Measurements from ENCODE around the gene PTS.

The PTS gene

DNA sequence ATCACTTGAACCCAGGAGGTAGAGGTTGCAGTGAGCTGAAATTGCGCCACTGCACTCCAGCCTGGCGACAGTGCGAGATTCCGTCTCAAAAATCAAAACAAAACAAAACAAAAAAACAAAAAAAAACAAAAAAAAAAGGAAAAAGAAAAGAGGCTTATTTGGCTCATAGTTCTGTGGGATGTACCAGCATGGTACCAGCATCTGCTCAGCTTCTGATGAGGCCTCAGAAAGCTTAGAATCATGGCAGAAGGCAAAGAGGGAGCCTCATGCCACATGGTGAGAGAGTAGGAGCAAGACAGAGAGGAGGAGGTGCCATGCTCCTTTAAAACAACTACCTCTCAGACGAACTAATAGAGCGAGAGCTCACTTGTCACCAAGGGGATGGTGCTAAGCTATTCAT, 10.6 kb upstream of the PTS start:
- Histone ChIP-seq H3K36me3 (replicated peaks) (no peaks in the 10 kb centered on the region), H3K27me3 (replicated peaks) (no peaks in the 10 kb centered on the region), H3K4me3 (ENCODE audit: low read depth, low read length) (no peak overlapping the region), H3K27ac (no peak overlapping the region)
- DNase-seq: no peak
- in situ Hi-C loops (cut with HindIII; ENCODE audit: low pct_ligation_motif_present, low sequenced_read_pairs): no loop called here
- TF ChIP-seq, protein P1, sequence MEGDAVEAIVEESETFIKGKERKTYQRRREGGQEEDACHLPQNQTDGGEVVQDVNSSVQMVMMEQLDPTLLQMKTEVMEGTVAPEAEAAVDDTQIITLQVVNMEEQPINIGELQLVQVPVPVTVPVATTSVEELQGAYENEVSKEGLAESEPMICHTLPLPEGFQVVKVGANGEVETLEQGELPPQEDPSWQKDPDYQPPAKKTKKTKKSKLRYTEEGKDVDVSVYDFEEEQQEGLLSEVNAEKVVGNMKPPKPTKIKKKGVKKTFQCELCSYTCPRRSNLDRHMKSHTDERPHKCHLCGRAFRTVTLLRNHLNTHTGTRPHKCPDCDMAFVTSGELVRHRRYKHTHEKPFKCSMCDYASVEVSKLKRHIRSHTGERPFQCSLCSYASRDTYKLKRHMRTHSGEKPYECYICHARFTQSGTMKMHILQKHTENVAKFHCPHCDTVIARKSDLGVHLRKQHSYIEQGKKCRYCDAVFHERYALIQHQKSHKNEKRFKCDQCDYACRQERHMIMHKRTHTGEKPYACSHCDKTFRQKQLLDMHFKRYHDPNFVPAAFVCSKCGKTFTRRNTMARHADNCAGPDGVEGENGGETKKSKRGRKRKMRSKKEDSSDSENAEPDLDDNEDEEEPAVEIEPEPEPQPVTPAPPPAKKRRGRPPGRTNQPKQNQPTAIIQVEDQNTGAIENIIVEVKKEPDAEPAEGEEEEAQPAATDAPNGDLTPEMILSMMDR (IDR thresholded peaks at IDR 0.05; ENCODE audit: low read depth, low read length, missing control alignments): no peak

DNA sequence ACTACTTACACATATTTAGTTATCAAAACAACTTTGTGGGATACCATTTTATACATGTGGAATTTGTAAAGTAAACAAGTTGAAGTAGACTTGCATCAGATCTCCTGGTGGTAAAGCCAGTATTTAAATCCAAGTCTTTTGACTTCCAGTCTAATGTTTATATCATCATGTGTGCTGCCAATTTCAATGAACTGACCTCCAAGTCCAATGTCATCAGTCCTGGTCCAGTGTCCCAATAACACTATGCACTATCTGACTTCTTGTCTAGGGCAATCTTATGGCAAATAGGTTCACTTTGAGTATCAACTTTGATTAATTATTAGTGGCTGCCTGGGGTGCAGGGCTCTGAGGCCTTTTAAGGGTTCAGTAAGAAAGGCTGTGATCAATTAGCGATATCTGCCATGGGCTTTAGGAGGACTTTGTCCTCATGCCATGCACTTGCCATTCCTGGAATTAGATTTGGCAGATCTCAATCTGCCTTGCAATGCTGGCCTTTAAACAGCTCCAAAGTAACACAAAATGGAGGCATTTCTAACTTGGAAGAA, 9.6 kb upstream of the PTS start:
- Histone ChIP-seq H3K4me3 (ENCODE audit: low read depth, low read length) (no peak overlapping the region), H3K27ac (no peak overlapping the region), H3K36me3 (replicated peaks) (no peaks in the 10 kb centered on the region), H3K27me3 (replicated peaks) (no peaks in the 10 kb centered on the region)
- no peak for DNase-seq
- in situ Hi-C loops (cut with HindIII; ENCODE audit: low pct_ligation_motif_present, low sequenced_read_pairs): no loop called here
- TF ChIP-seq, protein P1 (IDR thresholded peaks at IDR 0.05; ENCODE audit: low read depth, low read length, missing control alignments): no peak

DNA sequence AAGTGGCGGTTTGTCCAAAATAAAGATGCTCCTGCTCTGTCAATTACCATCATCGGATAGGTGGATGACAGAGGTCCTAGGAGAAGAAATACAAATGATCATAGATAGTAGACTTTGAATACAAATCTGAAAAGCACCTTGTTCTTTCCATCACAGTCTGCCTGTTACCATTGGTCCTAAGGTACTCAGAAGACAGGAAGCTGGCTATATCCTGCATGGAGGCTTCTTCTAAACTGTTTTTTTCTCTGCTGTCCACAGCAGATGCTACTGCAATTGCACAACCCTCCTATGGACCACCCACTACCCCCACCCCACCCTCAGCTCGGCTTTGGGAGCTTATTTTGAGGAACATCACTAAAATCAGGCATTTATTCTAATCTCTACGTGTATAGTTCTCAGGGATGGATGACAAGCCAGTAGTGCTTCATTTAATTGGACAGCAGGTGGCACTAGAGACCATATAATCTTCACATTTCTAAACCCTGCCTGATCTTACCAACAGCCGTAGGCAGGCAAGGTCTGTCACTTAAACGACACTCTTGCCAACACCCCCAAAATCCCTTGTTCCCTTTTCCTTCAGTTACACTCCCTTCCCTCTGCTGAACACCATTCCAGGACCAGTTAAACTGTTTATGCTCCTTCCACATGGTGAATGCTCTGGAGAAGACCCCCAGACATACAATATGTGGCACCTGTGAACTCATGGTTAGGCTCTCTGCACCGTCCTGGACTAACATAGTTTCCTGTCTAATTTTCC, 6.6 kb upstream of the PTS start:
- Histone ChIP-seq H3K27ac (no peak overlapping the region), H3K36me3 (replicated peaks) (no peaks in the 10 kb centered on the region), H3K27me3 (replicated peaks) (no peaks in the 10 kb centered on the region), H3K4me3 (ENCODE audit: low read depth, low read length) (no peak overlapping the region)
- in situ Hi-C loops (cut with HindIII; ENCODE audit: low pct_ligation_motif_present, low sequenced_read_pairs): no loop called here
- peak; percentile 63 for DNase-seq
- TF ChIP-seq, protein P1 (IDR thresholded peaks at IDR 0.05; ENCODE audit: low read depth, low read length, missing control alignments): peak; percentile 67

DNA sequence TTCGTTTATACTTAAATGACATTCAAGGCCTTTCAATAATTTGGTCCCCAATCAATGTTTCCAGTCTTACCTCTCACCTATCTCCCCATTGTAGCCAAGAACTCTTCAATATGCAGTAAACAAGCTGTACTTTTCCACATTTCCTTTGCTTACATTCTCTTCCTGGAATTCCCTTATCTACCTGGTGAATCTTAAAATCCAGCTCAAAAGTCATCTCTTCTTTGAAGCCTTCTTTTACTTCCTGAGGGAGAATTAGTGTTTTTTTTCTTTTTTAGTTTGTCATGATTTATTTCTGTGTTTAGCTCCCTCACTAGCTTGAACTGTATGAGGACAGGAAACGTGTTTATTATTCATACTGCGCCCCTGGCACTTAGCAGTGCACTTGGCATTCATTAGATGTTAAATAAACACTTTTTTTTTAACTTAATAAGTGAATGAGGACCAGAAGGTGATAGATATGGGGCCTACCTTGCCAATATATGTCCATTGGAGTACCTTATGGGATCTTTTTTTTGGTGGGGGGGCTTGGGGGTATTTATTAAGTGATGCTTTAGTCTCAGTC, 4.9 kb upstream of the PTS start:
- no peak for DNase-seq
- in situ Hi-C loops (cut with HindIII; ENCODE audit: low pct_ligation_motif_present, low sequenced_read_pairs): no loop called here
- no peak overlapping the region for H3K27ac ChIP-seq
- no peaks in the 10 kb centered on the region for H3K36me3 ChIP-seq (replicated peaks)
- H3K4me3 ChIP-seq (ENCODE audit: low read depth, low read length): no peak overlapping the region
- no peaks in the 10 kb centered on the region for H3K27me3 ChIP-seq (replicated peaks)
- TF ChIP-seq, protein P1 (IDR thresholded peaks at IDR 0.05; ENCODE audit: low read depth, low read length, missing control alignments): no peak

DNA sequence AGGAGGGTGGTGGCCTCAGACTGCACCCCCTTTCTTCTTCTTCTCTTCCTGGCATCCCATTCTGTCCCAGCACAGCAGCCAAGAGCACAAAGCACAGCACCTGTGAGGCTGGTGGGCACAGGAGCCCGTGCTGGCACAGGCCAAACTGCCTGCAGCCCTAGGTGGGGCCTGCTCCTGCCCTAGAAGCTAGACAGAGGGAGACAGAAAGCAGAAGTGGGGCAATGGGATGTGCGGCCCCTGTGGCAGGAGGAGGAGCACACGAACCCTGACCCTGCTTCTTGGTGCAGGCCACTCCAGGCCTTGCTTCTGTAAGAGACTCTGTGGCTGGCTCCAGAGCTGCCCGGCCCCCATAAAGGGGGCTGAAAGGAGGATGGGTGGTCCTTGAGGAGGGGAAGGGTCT, 3.9 kb upstream of the PTS start:
- Histone ChIP-seq H3K27me3 (replicated peaks) (no peaks in the 10 kb centered on the region), H3K36me3 (replicated peaks) (no peaks in the 10 kb centered on the region), H3K4me3 (ENCODE audit: low read depth, low read length) (no peak overlapping the region), H3K27ac (no peak overlapping the region)
- in situ Hi-C loops (cut with HindIII; ENCODE audit: low pct_ligation_motif_present, low sequenced_read_pairs): no loop called here
- DNase-seq: no peak
- TF ChIP-seq, protein P1 (IDR thresholded peaks at IDR 0.05; ENCODE audit: low read depth, low read length, missing control alignments): no peak
